Loucy (cell line): ENCODE data around the gene CXCL12.

Source experiments
- CTCF ChIP-seq: fragments of 200-600 bp; sonication (generic); conservative IDR thresholded peaks from 2 replicates; pipeline ENCODE4 v1.5.1; 2014; ENCODE audit warnings: mild to moderate bottlenecking, antibody characterized with exemption, low read length
- EZH2phosphoT487 ChIP-seq: fragments of 200-600 bp; IDR thresholded peaks from 2 replicates; pipeline ENCODE4 v1.6.1; 2018; ENCODE audit warnings: antibody characterized with exemption, mild to moderate bottlenecking, moderate library complexity, borderline replicate concordance

GRCh38 chr10:44379907-44380306, 5.0 kb downstream of the CXCL12 start:
- no peak for TF ChIP-seq CTCF
- TF ChIP-seq EZH2phosphoT487: no peak
